Kidney capillary endothelial cell (primary cell): ENCODE measurements around the gene AMMECR1L.
A peak's percentile ranks its signal among the peaks of the same experiment; 100 is the strongest.
"Not testable (repeated sequence)": the region's sequence is repeated elsewhere in the genome, so short reads cannot be mapped to it uniquely, and the experiment has no call there.

Experiments used
- DNase-seq: peaks from one replicate; pipeline ENCODE4 v3.0.0-alpha.2; 2018; ENCODE audit warnings: low spot score

Gene AMMECR1L

GRCh38 chr2:127885780-127886592 is at the start of gene AMMECR1L:
AMMECR1L (minus strand) TSS chr2:127885956; CDS start chr2:127874234, 11,722 bp downstream.
- DNase-seq, result peak; percentile 42

- DNase-seq, result no peak
These were observed 49.6 kb upstream of the AMMECR1L start for GRCh38 chr2:127935337-127935736.

GRCh38 chr2:127932199-127932876 is 46.6 kb upstream of the AMMECR1L start:
- DNase-seq, result peak; percentile 36

- no peak for DNase-seq
These were observed 43.7 kb upstream of the AMMECR1L start for GRCh38 chr2:127929449-127929848.

- no peak for DNase-seq
These were observed 41.6 kb upstream of the AMMECR1L start for GRCh38 chr2:127927384-127927783.

GRCh38 chr2:127917916-127918315 is 32.2 kb upstream of the AMMECR1L start:
- DNase-seq, result no peak

GRCh38 chr2:127913808-127914457 is 28.2 kb upstream of the AMMECR1L start:
- DNase-seq, result no peak

- no peak for DNase-seq
These were observed 26.0 kb upstream of the AMMECR1L start for GRCh38 chr2:127911737-127912136.

- DNase-seq, result no peak
These were observed 24.7 kb upstream of the AMMECR1L start for GRCh38 chr2:127910415-127910814.

- no peak for DNase-seq
These were observed 23.3 kb upstream of the AMMECR1L start for GRCh38 chr2:127909019-127909418.

- DNase-seq, result not testable (repeated sequence)
These were observed 22.1 kb upstream of the AMMECR1L start for GRCh38 chr2:127907733-127908400.

GRCh38 chr2:127906206-127906926 is 20.6 kb upstream of the AMMECR1L start:
- no peak for DNase-seq

GRCh38 chr2:127901339-127902056 is 15.7 kb upstream of the AMMECR1L start:
- no peak for DNase-seq

GRCh38 chr2:127897531-127898211 is 11.9 kb upstream of the AMMECR1L start:
- no peak for DNase-seq

GRCh38 chr2:127893494-127893893 is 7.7 kb upstream of the AMMECR1L start:
- no peak for DNase-seq

GRCh38 chr2:127893033-127893432 is 7.3 kb upstream of the AMMECR1L start:
- DNase-seq, result no peak

- DNase-seq, result no peak
These were observed 6.1 kb upstream of the AMMECR1L start for GRCh38 chr2:127891811-127892210.

GRCh38 chr2:127890756-127891155 is 5.0 kb upstream of the AMMECR1L start:
- DNase-seq, result not testable (repeated sequence)

- DNase-seq, result no peak
These were observed 3.0 kb upstream of the AMMECR1L start for GRCh38 chr2:127888772-127889171.

- DNase-seq, result no peak
These were observed 2.0 kb upstream of the AMMECR1L start for GRCh38 chr2:127887776-127888130.
